Stimulated activated CD4-positive, alpha-beta T cell treated with anti-CD3 and anti-CD28 coated beads, Interleukin-2, amount 100 ng/mL, for 48 hours (primary cell): ENCODE data around the gene SLC17A1.

ENCODE experiments used
- DNase-seq, 2 donors: peaks; one replicate each; pipeline ENCODE4 v3.0.0-alpha.2; 2020

SLC17A1 gene, protein sequence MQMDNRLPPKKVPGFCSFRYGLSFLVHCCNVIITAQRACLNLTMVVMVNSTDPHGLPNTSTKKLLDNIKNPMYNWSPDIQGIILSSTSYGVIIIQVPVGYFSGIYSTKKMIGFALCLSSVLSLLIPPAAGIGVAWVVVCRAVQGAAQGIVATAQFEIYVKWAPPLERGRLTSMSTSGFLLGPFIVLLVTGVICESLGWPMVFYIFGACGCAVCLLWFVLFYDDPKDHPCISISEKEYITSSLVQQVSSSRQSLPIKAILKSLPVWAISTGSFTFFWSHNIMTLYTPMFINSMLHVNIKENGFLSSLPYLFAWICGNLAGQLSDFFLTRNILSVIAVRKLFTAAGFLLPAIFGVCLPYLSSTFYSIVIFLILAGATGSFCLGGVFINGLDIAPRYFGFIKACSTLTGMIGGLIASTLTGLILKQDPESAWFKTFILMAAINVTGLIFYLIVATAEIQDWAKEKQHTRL

DNA sequence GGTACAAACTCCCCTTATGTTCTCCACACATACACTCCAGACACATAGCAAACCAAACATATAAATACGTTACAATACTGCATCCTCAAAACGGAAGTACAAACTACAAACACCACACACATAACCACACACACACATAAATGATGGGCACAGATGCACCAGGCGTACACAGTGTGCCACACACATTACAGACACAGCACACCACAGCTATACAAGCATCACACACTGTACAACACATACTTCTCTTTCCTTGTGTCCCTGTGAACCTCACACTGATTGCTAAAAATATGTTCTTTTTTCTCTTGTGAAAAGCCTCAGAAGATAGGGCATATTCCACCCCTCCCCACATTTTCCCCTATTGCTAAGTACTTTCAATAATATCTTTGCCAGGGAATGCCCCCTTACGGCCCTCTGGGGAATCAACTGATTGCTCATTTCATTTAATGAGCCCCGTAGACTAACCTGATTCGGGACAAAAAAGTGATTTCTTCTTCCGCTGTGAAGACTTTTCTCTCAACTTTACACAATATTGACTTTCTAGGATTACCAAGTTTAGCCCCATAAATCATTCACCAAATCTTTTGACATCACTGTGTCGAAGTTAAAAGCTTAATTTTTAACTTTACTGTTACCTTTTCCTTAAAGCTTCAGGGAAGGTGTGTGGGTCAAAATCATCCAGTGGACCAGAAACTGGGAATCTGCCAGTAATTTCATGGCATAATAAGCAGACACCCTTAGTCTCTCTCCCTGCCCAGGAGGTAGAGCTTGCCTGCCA is at the start of gene SLC17A1:
Gene SLC17A1 (minus strand): TSS at position 521 of the 775 bp plus-strand sequence. CDS start 1,495 bp downstream, outside the sequence.
- no peak for DNase-seq

DNA sequence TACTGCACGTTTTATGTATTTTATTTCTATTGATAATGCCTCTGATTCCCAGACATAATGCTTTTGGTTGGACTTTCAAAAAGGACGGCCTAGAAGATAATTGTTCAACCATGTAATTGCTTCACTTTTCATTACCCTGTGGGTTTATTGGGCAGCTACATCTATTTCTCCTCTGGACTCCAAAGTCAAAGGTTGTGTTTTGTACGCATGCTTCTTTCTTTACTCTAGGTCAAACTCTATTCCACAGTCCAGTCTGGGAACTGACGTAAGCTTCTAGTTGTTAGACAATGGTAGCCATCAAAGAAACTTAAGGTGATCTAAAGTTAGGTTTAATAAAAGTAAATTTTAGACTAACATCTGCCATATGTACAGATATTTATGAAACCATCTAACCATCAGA is 48.7 kb upstream of the SLC17A1 start:
- DNase-seq = no peak

DNA sequence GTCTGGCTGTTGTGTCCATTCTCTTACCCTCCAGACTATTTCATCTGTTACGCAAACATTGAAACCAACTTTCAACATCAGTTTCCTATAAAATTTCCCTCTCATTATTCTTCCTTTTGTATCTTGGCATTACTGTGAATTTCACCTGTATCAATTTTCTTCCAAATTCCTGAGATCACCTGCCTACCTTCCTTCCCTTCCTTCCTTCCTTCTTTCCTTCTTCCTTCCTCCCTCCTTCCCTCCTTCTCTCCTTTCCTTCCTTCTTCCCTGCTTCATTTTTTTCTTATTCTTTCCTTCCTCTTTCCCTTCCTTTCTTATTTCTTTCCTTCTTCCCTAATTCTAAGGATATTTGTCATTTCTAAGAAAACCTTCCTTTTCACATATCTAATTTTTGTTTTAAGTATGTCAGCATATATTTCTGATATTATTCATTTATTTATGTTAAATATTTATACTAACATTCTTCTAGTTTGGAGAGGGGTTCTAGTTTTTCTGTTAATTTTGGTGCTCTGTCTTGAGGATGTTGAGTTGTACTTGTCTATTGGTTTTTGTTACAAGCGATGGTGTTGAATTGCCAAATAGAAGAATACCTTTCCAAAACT is 47.0 kb upstream of the SLC17A1 start:
- DNase-seq = no peak

DNA sequence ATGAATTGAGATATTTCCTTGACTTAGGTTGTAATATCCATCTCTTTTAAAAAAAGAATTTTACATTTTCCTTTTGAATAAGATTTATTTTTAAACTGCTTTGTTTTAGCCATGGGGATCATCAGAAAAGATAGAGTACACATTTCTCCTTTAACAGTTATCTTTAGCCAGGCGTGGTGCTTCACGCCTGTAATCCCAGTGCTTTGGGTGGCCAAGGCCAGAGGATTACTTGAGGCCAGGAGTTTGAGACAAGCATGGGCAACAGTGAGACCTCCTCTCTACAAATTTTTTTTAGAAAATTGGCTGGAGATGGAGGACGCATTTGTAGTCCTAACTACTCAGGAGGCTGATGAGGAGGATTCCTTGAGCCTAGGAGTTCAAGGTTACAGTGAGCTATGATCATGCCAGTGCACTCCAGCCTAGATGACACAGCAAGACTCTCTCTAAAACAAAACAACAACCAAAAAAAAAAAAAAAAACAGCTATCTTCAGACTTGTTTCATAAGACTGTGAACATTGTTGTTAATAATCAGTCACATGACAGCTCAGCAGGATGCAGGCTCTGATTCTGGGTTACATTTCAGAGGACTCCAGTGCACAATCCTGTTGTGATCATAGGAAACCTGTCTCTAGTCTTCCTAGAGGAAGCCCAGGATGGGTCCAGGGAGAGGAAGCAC is 44.2 kb upstream of the SLC17A1 start:
- no peak for DNase-seq

DNA sequence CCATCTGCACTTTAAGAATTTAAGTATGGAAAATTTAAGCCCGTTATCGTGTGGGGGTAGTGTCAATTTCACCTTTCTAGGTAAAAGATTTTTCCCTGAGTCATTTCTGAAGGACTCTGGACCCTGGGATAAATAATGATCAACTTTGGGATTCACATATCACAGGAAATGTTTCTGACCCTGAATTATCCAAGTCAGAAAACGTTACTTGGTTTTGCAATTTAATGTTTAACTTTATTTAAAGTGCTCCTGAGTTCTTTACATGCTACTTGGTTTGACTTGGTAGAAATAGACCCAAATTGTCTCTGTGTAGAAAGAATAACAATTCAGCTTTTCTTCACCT is 43.7 kb upstream of the SLC17A1 start:
- no peak for DNase-seq

DNA sequence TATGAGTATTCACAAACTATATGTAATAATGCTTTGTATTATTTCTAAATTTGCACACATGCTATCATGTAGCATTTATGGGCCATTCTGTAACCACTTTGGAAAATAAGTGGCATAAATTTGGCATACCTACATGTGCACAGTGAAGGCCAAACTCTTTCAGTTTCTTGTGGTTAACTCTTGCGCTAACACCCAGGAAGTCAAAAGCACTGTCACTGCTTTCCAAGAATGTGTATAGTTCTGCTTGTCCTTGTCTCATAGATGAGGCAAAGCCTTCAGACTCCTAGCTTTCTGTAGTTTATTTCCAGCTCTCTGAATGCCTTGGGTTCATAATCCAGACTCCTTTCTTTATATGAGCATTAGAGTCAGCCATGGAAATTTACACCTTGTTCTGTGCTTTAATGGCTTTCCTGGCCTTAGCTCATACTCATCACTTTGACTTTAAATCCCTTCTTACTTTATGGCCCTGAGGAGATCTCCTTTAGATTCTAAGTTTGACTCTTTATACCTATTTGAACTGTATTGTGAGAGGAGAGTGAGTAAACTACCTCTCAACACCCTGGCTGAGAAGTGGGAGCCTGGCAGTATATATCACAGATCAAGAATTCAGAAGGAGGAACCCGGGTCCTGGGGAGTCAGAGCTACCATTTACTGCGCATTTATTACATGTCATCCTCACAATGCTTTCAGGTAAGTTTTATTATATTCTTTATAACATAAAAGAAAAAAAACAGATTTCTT is 43.1 kb upstream of the SLC17A1 start:
- DNase-seq = no peak

DNA sequence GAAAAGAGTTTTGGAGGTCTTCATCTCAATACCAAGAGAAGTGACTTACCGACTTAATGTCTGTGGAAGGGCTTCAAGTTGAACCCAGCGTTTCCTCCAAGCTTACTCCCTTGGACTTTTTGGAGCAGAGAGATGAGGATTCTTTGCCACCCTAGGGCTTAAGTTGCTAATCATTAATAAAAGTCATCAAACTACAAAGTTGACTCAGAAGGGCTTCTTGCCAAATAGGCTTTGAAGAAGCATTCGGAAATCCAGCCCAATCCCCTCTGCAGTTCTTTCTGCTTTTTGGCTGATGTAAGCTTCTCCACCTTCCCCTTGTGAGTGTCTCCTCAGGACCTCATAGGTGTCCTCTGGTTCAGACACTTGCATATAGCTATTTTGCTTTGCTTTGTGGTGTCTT is 42.3 kb upstream of the SLC17A1 start, which contains the start of gene SLC17A3:
Gene SLC17A3 (minus strand): TSS at position 126 of the 400 bp plus-strand sequence. CDS start 5,856 bp downstream, outside the sequence.
- DNase-seq = no peak

DNA sequence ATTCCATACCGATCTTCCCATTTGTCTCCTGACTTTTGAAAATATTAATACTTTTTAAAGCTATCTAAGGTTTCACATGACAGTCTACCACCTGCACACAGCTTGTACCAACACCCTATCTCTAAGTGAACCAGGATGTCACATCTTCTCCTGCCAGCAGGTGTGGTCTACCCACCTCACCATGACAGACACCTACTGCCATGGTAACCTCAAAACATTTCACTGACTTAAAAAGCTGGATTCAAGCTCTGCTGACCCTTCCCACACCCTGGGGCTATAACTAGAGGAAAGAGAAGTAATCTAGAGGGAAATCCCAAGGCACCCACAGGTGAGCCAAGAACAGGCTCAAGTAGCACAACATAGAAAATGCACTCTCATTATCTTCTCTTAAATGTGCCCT is 41.0 kb upstream of the SLC17A1 start:
- DNase-seq = no peak

DNA sequence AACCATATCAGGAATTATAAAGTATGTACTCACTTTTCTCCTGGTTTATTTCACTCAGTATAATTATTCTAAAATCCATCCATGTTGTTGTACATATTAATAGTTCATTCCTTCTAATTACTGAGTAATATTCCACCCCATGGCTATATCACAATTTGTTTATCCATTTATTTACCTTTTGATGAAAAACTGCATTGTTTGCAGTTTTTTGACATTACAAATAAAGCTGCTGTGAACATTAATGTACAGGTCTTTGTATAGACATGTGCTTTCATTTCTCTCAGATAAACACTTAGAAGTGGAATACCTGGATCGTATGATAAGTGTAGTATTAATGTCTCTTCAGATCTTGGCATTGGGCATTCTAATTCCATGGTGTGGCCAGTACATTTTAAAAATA is 38.0 kb upstream of the SLC17A1 start:
- no peak for DNase-seq

DNA sequence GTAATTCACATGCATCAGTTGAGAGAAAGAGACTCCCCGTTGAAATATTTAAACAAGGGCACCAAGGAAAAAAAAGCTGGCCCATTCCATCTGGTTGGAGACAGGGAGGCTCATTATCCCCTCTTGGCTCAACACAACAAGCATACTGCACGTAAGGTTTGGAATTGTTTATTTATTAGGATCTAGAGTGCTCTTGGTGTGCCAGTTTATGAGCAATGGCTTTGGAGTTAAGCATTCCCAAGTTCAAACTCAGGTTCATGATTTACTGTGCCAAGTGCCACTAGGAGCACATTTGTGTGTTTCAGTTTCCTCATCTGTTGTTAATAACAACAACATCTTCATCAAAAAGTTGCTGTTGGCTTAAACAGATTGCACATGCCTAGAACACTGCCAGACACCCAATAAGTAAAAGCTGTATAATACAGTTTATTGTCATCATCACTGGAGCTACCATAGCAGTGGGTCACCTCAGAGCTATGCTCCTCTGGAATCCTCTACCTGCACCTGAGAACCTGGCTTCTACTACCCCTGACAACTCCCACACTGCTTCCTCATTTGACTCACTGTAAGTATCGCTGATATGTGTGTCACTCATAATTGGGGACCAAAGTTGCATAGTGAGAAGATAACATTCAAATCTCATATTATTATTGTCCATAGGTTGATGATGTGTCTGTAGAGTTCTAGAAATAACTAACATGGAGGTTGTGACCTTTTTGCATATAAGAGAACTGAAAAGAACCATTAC is 36.8 kb upstream of the SLC17A1 start:
- DNase-seq = no peak

DNA sequence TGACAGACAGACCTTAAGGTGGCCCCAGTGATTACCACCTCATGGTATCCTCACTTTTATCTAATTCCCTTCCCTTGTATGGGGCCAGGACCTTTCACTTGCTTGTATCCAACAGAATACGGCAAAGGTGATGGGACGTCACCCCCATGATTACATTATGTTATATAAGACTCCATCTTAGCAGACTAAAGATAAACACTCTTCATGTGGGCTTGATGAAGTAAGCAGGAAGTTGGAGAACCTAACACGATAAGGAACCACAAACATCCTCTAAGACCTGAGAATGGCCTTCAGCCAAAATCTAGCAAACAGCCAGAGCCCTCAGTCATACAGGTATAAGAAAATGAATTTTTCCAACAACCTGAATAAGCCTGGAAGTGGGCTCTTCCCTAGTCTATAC is 34.2 kb upstream of the SLC17A1 start:
- DNase-seq = no peak

DNA sequence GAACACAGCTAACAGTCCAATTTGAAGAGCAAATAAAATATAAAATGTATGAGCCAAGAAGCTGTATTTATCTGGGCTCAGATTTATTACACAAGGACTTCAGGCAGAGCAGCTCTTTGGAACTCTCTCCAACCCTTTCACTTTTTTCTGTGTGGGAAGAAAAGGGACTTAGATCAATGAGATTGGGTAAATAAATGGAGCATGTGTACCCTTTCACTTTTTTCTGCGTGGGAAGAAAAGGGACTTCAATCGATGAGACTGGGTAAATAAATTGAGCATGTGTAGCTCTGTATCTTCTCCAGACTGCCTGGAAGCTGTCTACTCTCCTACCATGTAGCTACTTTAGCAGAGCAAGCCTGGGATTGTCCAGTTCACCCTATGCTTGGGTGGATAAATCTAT is 31.5 kb upstream of the SLC17A1 start:
- DNase-seq = no peak

DNA sequence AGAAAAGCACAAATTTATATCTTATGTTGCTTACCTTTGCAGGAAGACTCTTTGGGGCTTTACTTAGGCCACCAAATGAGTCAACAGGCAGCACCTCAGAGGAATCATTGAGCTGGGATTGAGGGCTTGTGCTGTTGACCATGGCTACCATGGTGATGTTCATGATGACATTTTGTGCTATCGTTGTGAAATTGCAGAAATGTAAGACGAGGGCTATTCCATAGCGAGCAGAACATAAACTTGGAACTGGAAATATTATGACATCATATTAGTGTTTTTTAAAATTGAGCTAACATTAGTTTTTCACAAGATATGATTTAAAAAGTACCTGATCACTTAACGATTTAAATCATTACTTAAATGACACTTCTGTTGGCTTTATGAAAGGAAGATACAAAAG is 30.3 kb upstream of the SLC17A1 start:
- DNase-seq = no peak

DNA sequence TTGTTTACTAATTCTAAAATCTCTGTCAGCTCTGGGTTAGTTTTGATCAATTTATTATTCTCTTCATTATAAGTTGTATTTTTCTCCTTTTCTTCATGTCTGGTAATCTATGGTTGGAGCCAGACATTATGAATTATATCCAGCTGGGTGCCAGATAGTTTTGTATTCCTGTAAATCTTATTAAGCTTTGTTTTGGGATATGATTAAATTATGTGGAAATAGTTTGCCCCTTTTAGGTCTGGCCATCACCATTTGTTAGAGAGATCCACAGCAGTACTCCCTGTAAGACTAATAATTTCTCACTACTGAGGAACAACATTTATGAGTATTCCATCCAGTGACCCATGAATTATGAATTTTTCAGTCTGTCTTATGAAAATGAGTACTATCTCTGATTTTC is 20.9 kb upstream of the SLC17A1 start:
- DNase-seq = no peak

DNA sequence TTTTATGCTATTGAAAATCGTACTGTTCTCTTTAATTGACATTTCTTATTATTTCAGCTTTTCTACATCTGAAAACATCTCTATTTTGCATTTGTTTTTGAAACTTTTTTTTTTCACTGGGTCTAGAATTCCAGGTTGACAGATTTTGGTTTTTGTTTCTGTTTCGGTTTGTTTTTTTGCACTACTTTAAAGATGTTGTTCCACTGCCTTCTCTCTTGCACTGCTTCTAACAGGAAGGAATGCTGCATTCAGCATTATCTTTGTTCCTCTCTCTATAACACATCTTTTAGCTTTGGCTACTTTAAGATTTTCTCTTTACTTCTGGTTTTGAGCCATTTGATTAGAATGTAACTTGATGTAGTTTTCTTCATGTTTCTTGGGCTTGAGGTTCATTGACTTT is 20.1 kb upstream of the SLC17A1 start:
- no peak for DNase-seq

DNA sequence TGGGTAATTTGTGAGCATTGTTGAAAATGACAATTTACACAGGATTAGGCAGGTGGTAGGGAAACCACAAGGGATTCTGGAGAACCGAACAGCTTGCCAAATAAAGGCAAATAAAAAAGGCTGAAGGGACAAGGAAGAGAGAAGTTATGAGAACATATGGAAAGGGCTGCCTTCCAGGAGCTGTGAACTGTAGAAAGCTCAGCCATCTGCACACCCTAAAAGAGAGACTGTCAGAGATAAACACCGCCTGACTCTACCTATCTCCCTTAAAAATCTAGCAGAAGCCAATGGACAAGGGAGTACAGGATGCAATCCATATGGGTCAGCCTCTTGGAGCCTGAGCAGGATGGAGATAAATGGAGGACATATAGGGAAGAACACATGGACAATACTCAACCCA is 12.7 kb upstream of the SLC17A1 start:
- DNase-seq = no peak

DNA sequence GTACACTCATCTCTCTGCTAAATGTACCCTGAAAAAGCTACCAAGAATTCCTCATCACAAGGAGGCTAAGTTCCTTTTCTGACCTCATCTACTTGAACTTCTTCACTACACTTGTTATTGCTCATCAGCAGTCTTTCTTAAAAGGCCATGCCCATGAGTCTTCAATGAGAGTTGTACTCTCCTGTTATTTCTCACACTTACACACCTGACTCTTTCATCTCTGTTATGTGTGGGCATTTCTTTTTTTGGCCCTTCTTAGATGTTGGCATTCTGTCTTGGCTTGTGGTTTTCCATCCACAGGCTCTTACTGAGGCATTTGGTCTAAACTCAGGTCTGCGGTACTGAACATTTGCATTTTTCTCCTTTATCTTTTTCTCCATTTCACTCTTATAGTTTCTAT is 10.7 kb upstream of the SLC17A1 start:
- no peak for DNase-seq

DNA sequence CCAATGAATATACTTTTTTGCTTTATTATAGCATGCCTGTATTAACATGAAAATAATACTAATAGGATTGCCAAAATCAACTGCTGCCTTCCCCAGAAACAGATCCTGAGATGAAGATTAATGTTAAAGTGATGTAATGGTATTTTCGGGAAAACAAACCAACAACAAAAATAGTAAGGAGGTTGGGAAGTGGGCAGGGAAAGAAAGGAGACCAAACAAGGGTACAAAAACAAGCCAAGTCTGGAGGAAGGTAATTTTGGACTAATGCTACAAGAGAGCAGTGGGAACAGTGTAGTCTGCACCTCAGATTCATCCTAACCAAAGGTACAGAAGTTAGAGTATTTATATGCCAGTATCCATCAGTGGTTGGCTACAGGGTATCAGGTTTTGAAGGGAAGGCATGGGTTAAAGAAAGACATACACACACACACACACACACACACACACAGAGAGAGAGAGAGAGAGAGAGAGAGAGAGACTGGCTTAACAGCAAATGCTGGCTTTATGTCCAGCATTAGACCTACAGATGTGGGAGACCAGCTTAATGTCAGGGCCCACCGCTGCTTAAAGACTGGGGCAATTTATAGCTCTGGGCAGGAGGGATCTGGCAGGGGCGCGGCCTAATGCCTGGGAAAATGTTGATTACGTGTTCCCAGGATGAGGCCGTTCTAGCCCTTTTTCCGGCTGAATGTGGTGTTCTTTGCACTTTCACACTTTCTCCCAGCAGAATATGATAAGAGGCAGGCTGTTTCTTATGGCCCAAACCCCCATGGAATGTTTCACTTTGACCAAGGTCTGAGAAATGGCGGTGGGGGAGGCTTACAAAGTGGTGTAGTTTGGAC is 3.8 kb upstream of the SLC17A1 start:
- DNase-seq = no peak

DNA sequence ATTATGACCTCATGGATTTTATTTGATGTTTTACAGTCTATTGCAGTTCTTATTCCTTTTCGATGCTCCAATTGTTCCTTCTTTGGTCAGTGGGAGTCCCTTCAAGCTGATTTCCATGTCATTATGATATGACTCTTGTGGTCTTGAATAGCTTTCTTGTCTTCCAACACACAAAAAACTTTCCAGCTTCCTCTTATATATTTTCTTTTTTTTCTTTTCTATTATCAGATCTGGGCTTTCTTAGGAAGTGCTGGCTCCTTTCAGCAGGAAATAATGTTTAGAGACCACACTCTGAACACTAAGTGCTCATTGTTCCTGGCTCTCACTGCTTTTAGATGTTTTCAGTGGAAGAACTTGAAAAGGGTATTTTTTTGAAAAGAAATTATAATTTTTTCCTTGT is 3.1 kb upstream of the SLC17A1 start:
- no peak for DNase-seq

DNA sequence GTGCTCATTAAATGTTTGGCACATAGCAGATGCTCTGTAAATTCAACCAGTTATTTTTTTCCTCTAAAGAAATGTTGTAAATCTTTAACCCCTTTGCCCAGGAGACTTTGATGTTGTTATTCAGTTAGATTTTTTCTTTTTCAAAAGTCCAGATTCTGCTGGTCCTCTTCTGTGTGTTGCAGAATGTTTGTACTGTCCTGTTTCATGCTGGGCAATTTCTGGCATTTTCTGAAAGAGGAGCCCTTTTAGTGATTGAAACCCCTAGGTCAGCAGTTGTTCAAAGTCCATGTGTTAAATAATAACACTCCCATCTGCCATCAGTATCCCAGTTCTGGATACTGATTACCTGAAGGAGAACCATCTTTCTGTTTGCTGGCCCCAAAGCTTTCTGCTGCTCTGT is 1.3 kb upstream of the SLC17A1 start:
- DNase-seq = no peak

DNA sequence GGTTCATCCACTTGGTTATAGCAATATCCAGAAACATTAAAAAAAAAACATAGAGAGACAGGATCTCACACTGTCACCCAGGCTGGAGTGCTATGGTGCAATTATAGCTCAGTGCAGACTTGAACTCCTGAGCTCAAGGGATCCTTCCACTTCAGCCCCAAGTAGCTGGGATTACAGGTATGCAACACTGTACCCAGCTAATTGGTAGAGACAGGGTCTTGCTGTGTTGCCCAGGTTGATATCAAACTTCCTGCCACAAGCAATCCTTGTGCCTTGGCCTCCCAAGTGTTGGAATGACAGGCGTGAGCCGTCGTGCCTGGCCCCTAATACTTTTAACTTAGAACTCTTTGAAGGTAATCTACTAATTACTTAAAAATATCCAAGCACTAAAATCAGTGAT is 818 bp upstream of the SLC17A1 start:
- no peak for DNase-seq
